Spinal cord (tissue), 10 donors: ENCODE measurements around the gene FAM83C. TPM values are rescaled to one million over a fixed set of nuclear protein-coding genes. Genes with fewer than 3 reads are reported as not detected.

Experiments
- DNase-seq, 6 donors: peaks; one replicate each; pipeline versions ENCODE4 v3.0.0 to v3.0.0-alpha.2; 2013 to 2015; ENCODE audit warnings: low spot score in 6 of 6, low read depth in 4 of 6
- H3K27ac ChIP-seq: one replicate; pipeline ENCODE4 v1.5.1; 2013; ENCODE audit warnings: low read depth, low read length, control low read depth
- H3K27me3 ChIP-seq: one replicate; pipeline ENCODE4 v1.6.1; 2013; ENCODE audit warnings: low read length; ENCODE audit not compliant: control insufficient read depth, insufficient read depth
- H3K36me3 ChIP-seq: one replicate; pipeline ENCODE4 v1.6.1; 2013; ENCODE audit warnings: low read length; ENCODE audit not compliant: control insufficient read depth, insufficient read depth
- H3K4me1 ChIP-seq: one replicate; pipeline ENCODE4 v1.6.1; 2013; ENCODE audit warnings: low read length; ENCODE audit not compliant: control insufficient read depth, insufficient read depth
- H3K4me3 ChIP-seq: one replicate; pipeline ENCODE4 v1.5.1; 2013; ENCODE audit warnings: low read depth, low read length, control low read depth
- H3K9me3 ChIP-seq: one replicate; pipeline ENCODE4 v1.6.1; 2013; ENCODE audit warnings: low read length; ENCODE audit not compliant: control insufficient read depth, insufficient read depth
- WGBS: methylation state at CpG from one replicate; pipeline ENCODE4 v1.1.5; 2013; ENCODE audit warnings: missing lambda C conversion rate; ENCODE audit not compliant: insufficient coverage; 5-methylcytosine and 5-hydroxymethylcytosine counted together
- polyA plus RNA-seq, 2 donors: library from polyadenylated mRNA; unstranded; fragments of 120-200 nt; gene quantifications; one replicate each; pipeline ENCODE4 v1.2.1, GENCODE V29; 2013; ENCODE audit not compliant: insufficient read length in 2 of 2
- total RNA-seq, 2 donors: library from RNA; depleted of rRNA in 1 of 2; stranded (reverse); fragments of 120-200 nt in 1 of 2; fragments of >200 nt in 1 of 2; gene quantifications; one replicate each; pipeline versions ENCODE4 v1.2.3 to v1.2.4, GENCODE V29; 2013 to 2014
- donor health status: healthy.

FAM83C gene
- total and polyA plus RNA-seq, 4 donors: 0.05 TPM; not detected in 3

DNA sequence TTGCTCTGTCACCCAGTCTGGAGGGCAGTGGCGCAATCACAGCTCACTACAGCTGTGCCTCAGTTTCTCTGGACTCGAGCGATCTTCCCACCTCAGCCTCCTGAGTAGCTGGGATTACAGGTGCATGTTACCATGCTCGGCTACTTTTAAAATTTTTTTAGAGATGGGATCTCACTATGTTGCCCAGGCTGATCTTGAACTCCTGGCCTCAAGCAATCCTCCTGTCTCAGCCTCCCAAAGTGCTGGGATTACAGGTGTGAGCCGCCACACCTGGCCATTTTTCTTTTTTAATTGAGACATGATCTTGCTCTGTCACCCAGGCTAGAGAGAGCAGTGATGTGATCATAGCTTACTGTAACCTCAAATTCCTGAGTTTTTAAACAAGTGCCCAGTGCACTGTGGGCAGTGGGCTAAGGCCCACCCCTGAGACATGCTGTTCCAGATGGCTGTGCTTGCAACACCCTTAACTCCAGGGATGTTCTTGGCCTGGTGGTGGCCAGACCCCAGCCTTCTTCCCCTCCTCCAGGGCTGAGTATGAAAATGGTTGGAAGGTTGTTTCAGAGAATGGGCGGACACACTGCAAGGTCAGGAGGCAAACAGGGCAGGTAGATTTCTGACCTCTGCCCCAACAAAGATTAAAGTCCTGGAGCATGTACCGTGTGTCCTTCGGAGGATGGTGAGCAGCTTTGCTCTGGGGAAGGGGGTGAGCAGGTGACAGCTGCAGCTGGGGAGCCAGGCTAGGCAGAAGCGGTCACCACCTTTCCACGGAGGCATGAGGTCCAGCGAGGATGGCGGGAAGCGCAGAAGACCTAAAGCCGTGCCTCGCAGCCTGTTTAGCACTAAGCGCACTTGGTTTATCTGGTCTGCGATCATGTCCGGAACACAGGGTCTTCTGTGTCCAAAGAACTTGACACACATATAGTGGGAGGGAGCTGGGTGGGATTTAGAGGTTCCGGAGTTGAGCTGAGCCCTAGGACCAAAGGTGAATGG is 1.4 kb upstream of the FAM83C start:
- Histone ChIP-seq H3K9me3 (no peaks in the 10 kb centered on the region), H3K27ac (no peak overlapping the region), H3K4me3 (no peak overlapping the region), H3K27me3 (no peaks in the 10 kb centered on the region), H3K36me3 (no peaks in the 10 kb centered on the region), H3K4me1 (no peaks in the 10 kb centered on the region)
- no peak for DNase-seq
- 91% methylated on average over 17 of the region's 19 CpGs for WGBS

- Histone ChIP-seq H3K4me3 (no peak overlapping the region), H3K4me1 (no peaks in the 10 kb centered on the region), H3K27ac (no peak overlapping the region), H3K27me3 (no peaks in the 10 kb centered on the region), H3K9me3 (no peaks in the 10 kb centered on the region), H3K36me3 (no peaks in the 10 kb centered on the region)
- DNase-seq: no peak
- 76% methylated on average over 21 of the region's 23 CpGs for WGBS
Observed at GRCh38 chr20:35292504-35293285, 470 bp upstream of the FAM83C start.

GRCh38 chr20:35290887-35291417 is 1.3 kb downstream of the FAM83C start:
- Histone ChIP-seq H3K9me3 (no peaks in the 10 kb centered on the region), H3K4me3 (no peak overlapping the region), H3K4me1 (no peaks in the 10 kb centered on the region), H3K36me3 (no peaks in the 10 kb centered on the region), H3K27me3 (no peaks in the 10 kb centered on the region), H3K27ac (no peak overlapping the region)
- WGBS: 82% methylated on average over 4 of the region's 7 CpGs
- DNase-seq: no peak

- H3K9me3 ChIP-seq: no peaks in the 10 kb centered on the region
- no peak for DNase-seq
- no peak overlapping the region for H3K27ac ChIP-seq
- H3K36me3 ChIP-seq: no peaks in the 10 kb centered on the region
- peaks cover 2% of the 10 kb centered on the region for H3K4me1 ChIP-seq
- H3K27me3 ChIP-seq: no peaks in the 10 kb centered on the region
- H3K4me3 ChIP-seq: no peak overlapping the region
- 69% methylated on average over 7 of the region's 7 CpGs for WGBS
Observed at GRCh38 chr20:35290186-35290886, 1.9 kb downstream of the FAM83C start.

DNA sequence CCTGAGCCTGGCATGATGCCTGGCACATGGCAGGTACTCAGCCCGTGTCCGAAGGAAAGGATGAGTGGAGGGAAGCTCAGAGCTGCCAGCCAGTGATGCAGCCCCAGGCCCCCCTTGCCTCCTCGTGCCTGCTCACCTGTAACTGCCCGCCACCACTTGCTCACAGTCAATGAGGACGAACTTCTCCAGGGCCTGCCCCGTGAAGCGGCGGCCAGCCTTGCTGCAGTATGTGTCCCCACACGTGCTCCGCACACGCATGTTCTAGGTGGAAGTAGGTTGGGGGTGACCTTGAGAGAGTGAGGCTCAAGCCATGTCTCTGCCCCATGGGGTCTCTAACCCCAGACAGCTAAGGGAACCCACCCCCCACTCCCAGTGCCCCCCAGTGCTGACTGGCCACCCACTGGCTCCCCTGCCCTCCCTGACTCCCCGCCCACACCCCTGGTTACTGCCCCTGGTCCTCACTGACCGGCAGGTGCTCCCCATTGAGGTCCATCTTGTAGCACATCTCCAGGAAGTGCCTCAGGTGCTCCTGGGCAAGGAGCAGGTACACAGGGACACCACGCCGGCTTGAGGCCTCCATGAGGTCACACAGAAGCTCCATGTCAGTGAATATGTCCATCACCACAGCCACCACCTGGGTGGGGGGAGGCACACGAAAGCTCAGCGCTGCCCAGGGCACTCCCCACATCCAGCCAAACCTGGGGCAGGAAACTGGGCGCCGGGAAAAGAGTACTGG is 3.7 kb downstream of the FAM83C start:
- WGBS: 82% methylated on average over 15 of the region's 19 CpGs
- Histone ChIP-seq H3K36me3 (peaks cover under 1% of the 10 kb centered on the region), H3K4me3 (no peak overlapping the region), H3K27ac (no peak overlapping the region), H3K27me3 (no peaks in the 10 kb centered on the region), H3K4me1 (peaks cover 14% of the 10 kb centered on the region), H3K9me3 (no peaks in the 10 kb centered on the region)
- no peak for DNase-seq

GRCh38 chr20:35287509-35288324 is 4.5 kb downstream of the FAM83C start:
- H3K9me3 ChIP-seq: no peaks in the 10 kb centered on the region
- 87% methylated on average over 18 of the region's 28 CpGs for WGBS
- H3K4me3 ChIP-seq: no peak overlapping the region
- no peak for DNase-seq
- H3K4me1 ChIP-seq: peaks cover 16% of the 10 kb centered on the region
- H3K36me3 ChIP-seq: peaks cover 6% of the 10 kb centered on the region
- no peak overlapping the region for H3K27ac ChIP-seq
- no peaks in the 10 kb centered on the region for H3K27me3 ChIP-seq

DNA sequence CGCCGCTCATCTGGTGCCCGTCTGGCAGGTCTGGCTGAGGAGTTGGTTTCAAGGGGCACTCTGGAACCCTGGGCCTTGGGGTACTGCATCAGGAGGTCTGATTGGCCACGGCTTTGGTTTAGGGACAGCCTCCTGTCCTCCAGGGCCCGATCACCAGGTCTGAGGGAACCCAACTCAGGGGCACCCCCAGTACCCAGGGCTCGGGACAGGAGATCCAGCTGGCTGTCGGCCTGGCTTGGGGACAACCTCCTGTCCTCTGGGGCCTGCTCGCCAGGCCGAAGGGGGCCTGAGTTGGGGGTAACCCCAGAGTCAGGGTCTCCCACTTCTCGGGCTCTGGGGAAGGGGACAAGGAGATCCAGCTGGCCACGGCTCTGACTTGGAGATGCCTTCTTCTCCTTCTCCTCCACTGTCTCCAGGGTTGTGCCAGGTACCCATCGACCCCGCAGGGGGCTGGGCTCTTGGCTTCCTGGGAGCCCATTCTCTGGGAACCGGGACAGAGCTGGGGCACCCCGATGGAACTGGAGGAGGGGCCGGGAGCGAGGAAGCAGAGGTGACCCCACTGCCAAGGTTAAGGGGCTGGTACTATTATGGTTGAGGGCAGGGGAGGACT is 5.2 kb downstream of the FAM83C start:
- peaks cover 12% of the 10 kb centered on the region for H3K36me3 ChIP-seq
- 87% methylated on average over 15 of the region's 17 CpGs for WGBS
- no peaks in the 10 kb centered on the region for H3K27me3 ChIP-seq
- no peak overlapping the region for H3K4me3 ChIP-seq
- H3K9me3 ChIP-seq: no peaks in the 10 kb centered on the region
- DNase-seq: no peak
- H3K4me1 ChIP-seq: peaks cover 16% of the 10 kb centered on the region
- H3K27ac ChIP-seq: no peak overlapping the region
